Cardiac muscle cell (in vitro differentiated cells and primary cell): ENCODE results near the gene DNAH8. TPM values are rescaled to one million over a fixed set of nuclear protein-coding genes. Genes with fewer than 3 reads are reported as not detected.

Experiments used
- DNase-seq, 2 donors: peaks; one replicate each; pipeline versions ENCODE4 v3.0.0 to v3.0.0-alpha.2; 2010 to 2017; ENCODE audit warnings: low read depth in 1 of 2, low spot score in 1 of 2
- H3K27ac ChIP-seq: fragments of 200-600 bp; sonication (generic); 2 replicates; pipeline ENCODE4 v1.5.1; 2016
- H3K27me3 ChIP-seq: fragments of 200-600 bp; sonication (generic); 2 replicates; pipeline ENCODE4 v1.6.0; 2016; ENCODE audit warnings: control low read depth
- H3K36me3 ChIP-seq: fragments of 200-600 bp; sonication (generic); 2 replicates; pipeline ENCODE4 v1.5.1; 2016; ENCODE audit warnings: control low read depth
- H3K4me1 ChIP-seq: fragments of 200-600 bp; sonication (generic); 2 replicates; pipeline ENCODE4 v1.8.1; 2017; ENCODE audit warnings: low read depth, mild to moderate bottlenecking, mixed run types
- H3K4me3 ChIP-seq: fragments of 200-600 bp; sonication (generic); 2 replicates; pipeline ENCODE4 v1.5.1; 2016; ENCODE audit warnings: mild to moderate bottlenecking
- H3K9me3 ChIP-seq: fragments of 200-600 bp; sonication (generic); 2 replicates; pipeline ENCODE4 v1.5.1; 2017; ENCODE audit warnings: low read depth, mild to moderate bottlenecking, control low read depth
- polyA plus RNA-seq: library from polyadenylated mRNA; unstranded; fragments of >200 nt; fragmentation: Nextera tagmentation; extraction: Ambion mirVana; gene quantifications from 2 replicates; pipeline ENCODE4 v1.2.1, GENCODE V29; 2016
- total RNA-seq: library from RNA; depleted of rRNA; stranded (reverse); fragments of >200 nt; gene quantifications from 2 replicates; pipeline ENCODE4 v1.2.3, GENCODE V29; 2016
- TF ChIP-seq, protein P1 (sequence below): IDR thresholded peaks from 2 replicates; pipeline ENCODE4 v1.5.1; 2012; ENCODE audit warnings: low read depth, mild to moderate bottlenecking, low read length

DNAH8 gene
- total and polyA plus RNA-seq, 2 experiments from 2014 or later = not detected

DNA sequence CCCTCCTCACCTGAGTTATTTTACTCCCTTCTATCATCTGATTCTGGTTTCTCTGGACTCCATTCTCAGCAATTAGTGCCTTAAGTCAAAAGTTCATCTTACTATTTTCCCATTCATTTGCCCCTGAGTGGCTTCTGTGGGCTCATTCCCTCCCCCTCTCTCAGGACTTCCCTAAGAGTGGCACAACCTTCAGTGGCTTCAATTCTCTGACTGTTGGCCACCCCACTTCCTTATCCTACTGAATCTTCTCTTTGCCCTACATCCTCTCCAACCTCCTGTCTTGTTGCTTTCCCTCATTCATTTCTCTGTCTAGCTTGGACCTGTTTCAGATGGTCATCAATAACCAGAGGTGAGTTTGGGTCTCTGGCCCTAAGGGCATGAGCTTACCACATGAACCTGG lies 272.4 kb downstream of the DNAH8 start:
- Histone ChIP-seq H3K4me1 (no peaks in the 10 kb centered on the region), H3K4me3 (no peak overlapping the region), H3K27ac (no peak overlapping the region), H3K36me3 (no peaks in the 10 kb centered on the region), H3K9me3 (no peaks in the 10 kb centered on the region), H3K27me3 (peaks cover 13% of the 10 kb centered on the region)
- TF ChIP-seq, protein P1, sequence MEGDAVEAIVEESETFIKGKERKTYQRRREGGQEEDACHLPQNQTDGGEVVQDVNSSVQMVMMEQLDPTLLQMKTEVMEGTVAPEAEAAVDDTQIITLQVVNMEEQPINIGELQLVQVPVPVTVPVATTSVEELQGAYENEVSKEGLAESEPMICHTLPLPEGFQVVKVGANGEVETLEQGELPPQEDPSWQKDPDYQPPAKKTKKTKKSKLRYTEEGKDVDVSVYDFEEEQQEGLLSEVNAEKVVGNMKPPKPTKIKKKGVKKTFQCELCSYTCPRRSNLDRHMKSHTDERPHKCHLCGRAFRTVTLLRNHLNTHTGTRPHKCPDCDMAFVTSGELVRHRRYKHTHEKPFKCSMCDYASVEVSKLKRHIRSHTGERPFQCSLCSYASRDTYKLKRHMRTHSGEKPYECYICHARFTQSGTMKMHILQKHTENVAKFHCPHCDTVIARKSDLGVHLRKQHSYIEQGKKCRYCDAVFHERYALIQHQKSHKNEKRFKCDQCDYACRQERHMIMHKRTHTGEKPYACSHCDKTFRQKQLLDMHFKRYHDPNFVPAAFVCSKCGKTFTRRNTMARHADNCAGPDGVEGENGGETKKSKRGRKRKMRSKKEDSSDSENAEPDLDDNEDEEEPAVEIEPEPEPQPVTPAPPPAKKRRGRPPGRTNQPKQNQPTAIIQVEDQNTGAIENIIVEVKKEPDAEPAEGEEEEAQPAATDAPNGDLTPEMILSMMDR = no peak
- DNase-seq = no peak

DNA sequence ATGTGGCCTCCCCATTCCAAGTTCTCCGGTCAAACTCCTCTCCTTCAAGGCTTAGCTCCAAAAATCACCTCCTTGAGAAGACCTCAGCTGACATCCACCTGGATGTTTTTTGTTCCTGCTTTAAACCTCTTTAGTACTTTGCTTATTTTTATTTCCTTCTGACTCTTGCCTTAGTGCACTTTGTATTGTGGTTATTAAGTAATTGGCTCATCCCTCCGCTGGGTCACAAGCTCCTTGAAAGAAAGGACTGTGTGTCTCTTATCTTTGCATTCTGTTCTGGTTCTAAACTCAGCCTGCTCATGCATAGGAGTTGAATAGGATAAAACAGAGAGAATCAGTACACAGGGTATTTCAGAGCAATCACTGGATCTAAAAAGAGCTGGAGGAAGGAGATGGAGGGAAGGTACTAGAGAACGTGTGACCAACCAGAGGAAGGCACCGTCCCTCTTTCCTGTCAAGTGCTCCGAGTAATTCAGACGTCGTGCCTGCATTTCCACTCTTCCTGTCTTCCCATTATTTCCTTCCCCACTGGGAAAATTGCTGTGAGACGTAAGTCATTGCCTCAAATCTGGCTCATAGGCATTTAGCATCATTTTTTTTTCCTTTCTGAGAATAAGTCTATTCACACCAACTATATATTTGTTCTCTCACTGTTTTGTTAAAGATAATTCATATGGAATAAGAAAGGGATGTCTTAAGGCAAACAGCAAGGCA lies 273.8 kb downstream of the DNAH8 start:
- no peak overlapping the region for H3K4me3 ChIP-seq
- no peaks in the 10 kb centered on the region for H3K36me3 ChIP-seq
- peaks cover 13% of the 10 kb centered on the region for H3K27me3 ChIP-seq
- no peak for DNase-seq
- no peak overlapping the region for H3K27ac ChIP-seq
- H3K9me3 ChIP-seq = no peaks in the 10 kb centered on the region
- H3K4me1 ChIP-seq = no peaks in the 10 kb centered on the region
- TF ChIP-seq, protein P1 = no peak

DNA sequence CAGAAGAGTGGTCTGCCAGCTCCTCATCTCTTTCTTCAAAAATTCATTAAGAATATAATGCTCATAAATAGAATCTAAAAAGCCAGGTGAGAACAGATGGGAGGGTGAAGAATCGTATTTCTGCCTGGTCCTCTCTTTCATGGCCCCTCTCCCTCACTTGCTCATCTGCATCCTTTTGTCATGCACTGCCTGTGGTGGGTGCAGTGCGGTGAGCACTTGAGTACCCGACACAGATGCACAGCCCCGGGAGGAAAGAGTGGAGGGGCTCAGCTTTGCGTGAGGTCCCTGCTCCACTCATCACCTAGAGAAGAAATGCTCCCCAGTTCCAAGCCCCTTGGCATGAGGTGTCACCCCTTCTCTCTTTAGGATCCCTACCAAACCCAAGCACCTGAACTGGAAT lies 275.4 kb downstream of the DNAH8 start:
- peaks cover 13% of the 10 kb centered on the region for H3K27me3 ChIP-seq
- no peak overlapping the region for H3K27ac ChIP-seq
- TF ChIP-seq, protein P1 = no peak
- no peak for DNase-seq
- H3K9me3 ChIP-seq = no peaks in the 10 kb centered on the region
- no peaks in the 10 kb centered on the region for H3K4me1 ChIP-seq
- no peaks in the 10 kb centered on the region for H3K36me3 ChIP-seq
- H3K4me3 ChIP-seq = no peak overlapping the region

DNA sequence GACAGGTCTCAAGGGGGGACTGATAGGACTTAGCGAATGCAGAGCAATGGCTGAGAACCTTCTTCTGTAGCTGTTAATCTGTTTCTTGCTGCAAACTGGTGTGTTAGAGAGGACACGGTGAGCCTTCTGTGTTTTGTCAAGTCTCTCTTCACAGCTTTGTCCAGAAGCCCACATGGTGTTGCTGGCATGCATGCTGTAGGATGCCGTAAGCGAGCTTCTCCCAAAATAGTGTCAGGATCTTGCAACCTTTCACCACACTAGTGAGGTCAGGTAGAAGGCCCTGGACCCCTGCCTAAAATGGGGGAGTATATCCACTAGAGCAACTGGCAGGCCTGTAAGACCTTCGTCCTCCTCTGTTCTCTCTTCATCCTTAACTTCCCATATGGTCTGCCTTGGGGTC lies 281.6 kb downstream of the DNAH8 start:
- Histone ChIP-seq H3K27me3 (peaks cover 22% of the 10 kb centered on the region), H3K4me1 (no peaks in the 10 kb centered on the region), H3K36me3 (no peaks in the 10 kb centered on the region), H3K4me3 (no peak overlapping the region), H3K9me3 (no peaks in the 10 kb centered on the region), H3K27ac (no peak overlapping the region)
- TF ChIP-seq, protein P1 = no peak
- DNase-seq = no peak

DNA sequence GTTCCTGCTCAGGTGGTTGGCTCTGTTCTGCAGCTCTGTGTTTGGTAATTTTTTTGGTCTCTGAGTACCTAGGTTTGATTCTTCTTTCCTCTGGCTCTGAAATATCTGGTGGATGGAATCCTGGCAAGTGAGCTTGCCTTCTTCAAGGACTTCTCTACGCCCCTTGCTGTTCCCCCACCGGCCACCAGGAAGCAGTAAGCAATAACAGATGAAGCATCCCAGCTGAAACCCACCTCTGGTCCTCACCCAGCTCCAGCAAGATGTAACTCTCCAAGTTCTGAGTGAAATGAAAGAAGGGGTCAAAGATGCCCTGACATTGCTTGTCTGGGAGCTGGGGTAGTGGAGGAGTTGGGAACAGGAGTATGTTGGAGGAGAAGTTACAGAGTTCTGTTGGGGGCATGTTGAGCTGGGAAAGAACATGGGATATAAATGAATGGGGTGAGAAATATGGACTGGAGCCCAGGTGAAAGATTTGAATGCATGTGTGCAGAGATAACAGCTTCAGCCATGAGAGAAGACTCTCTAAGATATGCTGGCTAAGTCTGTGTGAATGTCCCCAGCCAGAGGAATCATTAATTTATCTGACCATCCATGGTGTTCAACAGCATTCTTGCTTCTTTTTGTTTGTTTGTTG lies 282.1 kb downstream of the DNAH8 start:
- H3K27me3 ChIP-seq = peaks cover 28% of the 10 kb centered on the region
- no peaks in the 10 kb centered on the region for H3K36me3 ChIP-seq
- no peak overlapping the region for H3K4me3 ChIP-seq
- H3K27ac ChIP-seq = no peak overlapping the region
- no peaks in the 10 kb centered on the region for H3K4me1 ChIP-seq
- H3K9me3 ChIP-seq = no peaks in the 10 kb centered on the region
- TF ChIP-seq, protein P1 = peak; percentile 65
- DNase-seq = peak; percentile 45 to 74
